IMR-90 (cell line): Measurements from ENCODE around the gene AGPAT3. TPM values are rescaled to one million over a fixed set of nuclear protein-coding genes. Genes with fewer than 3 reads are reported as not detected.

Experiments
- ATAC-seq: fragments of 200-7000 bp; cut with Tn5 transposase; 2 replicates; pipeline ENCODE4 v1.9.1; 2020; ENCODE audit warnings: low read depth, mild to moderate bottlenecking, moderate library complexity
- BruUV-seq: library from RNA; stranded (reverse); fragments of 400-500 nt; replicated peaks from 2 replicates; lab custom pipeline; 2021; lab: Mats Ljungman, UMichigan
- CTCF ChIA-PET: fragments of 300-600 bp; formaldehyde crosslinking; extraction: SDS; loops from one replicate; lab custom pipeline; 2021; ENCODE audit warnings: antibody characterized with exemption; lab: Yijun Ruan, JAX
- POLR2A ChIA-PET: fragments of 300-600 bp; sonication (Branson Sonifier 250); formaldehyde crosslinking; loops from one replicate; lab custom pipeline; 2022; ENCODE audit warnings: antibody characterized with exemption; ENCODE audit not compliant: unreplicated experiment; lab: Charles Lee
- DNase-seq: peaks from one replicate; pipeline ENCODE4 v3.0.0; 2013
- H2AFZ ChIP-seq: replicated peaks from 2 replicates; pipeline ENCODE3; 2013; ENCODE audit warnings: low read length, mild to moderate bottlenecking; ENCODE audit not compliant: poor library complexity
- H2AK5ac ChIP-seq: 2 replicates; pipeline ENCODE4 v1.6.1; 2013; ENCODE audit warnings: low read depth, low read length, inconsistent platforms
- H2AK9ac ChIP-seq: replicated peaks from 2 replicates; pipeline ENCODE3; 2013; ENCODE audit warnings: mild to moderate bottlenecking, low read depth, low read length, moderate library complexity; ENCODE audit not compliant: poor library complexity
- H2BK120ac ChIP-seq: 2 replicates; pipeline ENCODE4 v1.6.1; 2013; ENCODE audit warnings: low read depth, low read length, inconsistent platforms
- H2BK15ac ChIP-seq: 3 replicates; pipeline ENCODE4 v1.6.1; 2013; ENCODE audit warnings: low read depth, low read length, inconsistent platforms
- H2BK20ac ChIP-seq: 2 replicates; pipeline ENCODE4 v1.6.1; 2013; ENCODE audit warnings: low read depth, mild to moderate bottlenecking, inconsistent platforms, low read length, moderate library complexity
- H2BK5ac ChIP-seq: 2 replicates; pipeline ENCODE4 v1.6.1; 2013; ENCODE audit warnings: mild to moderate bottlenecking, low read depth, low read length, inconsistent platforms; ENCODE audit not compliant: poor library complexity, severe bottlenecking
- H3K14ac ChIP-seq: replicated peaks from 2 replicates; pipeline ENCODE4 v1.6.1; 2013; ENCODE audit warnings: low read depth, low read length, inconsistent platforms
- H3K18ac ChIP-seq: 2 replicates; pipeline ENCODE4 v1.6.1; 2013; ENCODE audit warnings: low read depth, low read length, control low read depth
- H3K23ac ChIP-seq: 2 replicates; pipeline ENCODE4 v1.6.1; 2013; ENCODE audit warnings: low read depth, low read length, inconsistent platforms
- H3K27ac ChIP-seq: 2 replicates; pipeline ENCODE4 v1.5.1; 2013; ENCODE audit warnings: mild to moderate bottlenecking, control low read depth, low read length; ENCODE audit not compliant: insufficient read depth
- H3K27me3 ChIP-seq: 2 replicates; pipeline ENCODE4 v1.6.1; 2013; ENCODE audit warnings: low read length; ENCODE audit not compliant: control insufficient read depth, insufficient read depth
- H3K36me3 ChIP-seq: 2 replicates; pipeline ENCODE4 v1.6.1; 2013; ENCODE audit warnings: low read length, mixed read lengths; ENCODE audit not compliant: control insufficient read depth, insufficient read depth
- H3K4ac ChIP-seq: 2 replicates; pipeline ENCODE4 v1.6.1; 2013; ENCODE audit warnings: low read depth, low read length, inconsistent platforms
- H3K4me1 ChIP-seq: 2 replicates; pipeline ENCODE4 v1.6.1; 2013; ENCODE audit warnings: low read length, mixed read lengths; ENCODE audit not compliant: control insufficient read depth, insufficient read depth
- H3K4me2 ChIP-seq: 2 replicates; pipeline ENCODE4 v1.6.1; 2013; ENCODE audit warnings: low read depth, mild to moderate bottlenecking, control low read depth, low read length, moderate library complexity
- H3K4me3 ChIP-seq: 2 replicates; pipeline ENCODE4 v1.5.1; 2013; ENCODE audit warnings: low read depth, mild to moderate bottlenecking, control low read depth, low read length, moderate library complexity; ENCODE audit not compliant: insufficient read depth
- H3K56ac ChIP-seq: 2 replicates; pipeline ENCODE4 v1.6.1; 2013; ENCODE audit warnings: low read length, inconsistent platforms; ENCODE audit not compliant: insufficient read depth; ENCODE audit errors: extremely low read depth
- H3K79me1 ChIP-seq, 2 experiments: 2 replicates each; pipeline ENCODE4 v1.6.1; 2013; ENCODE audit warnings: low read length in 2 of 2, inconsistent platforms in 1 of 2, low read depth in 1 of 2
- H3K9ac ChIP-seq: 2 replicates; pipeline ENCODE4 v1.6.1; 2013; ENCODE audit warnings: low read depth, low read length, control low read depth
- H3K9me1 ChIP-seq: 2 replicates; pipeline ENCODE4 v1.6.1; 2013; ENCODE audit warnings: low read length, inconsistent platforms; ENCODE audit not compliant: insufficient read depth
- H3K9me3 ChIP-seq: 2 replicates; pipeline ENCODE4 v1.6.1; 2013; ENCODE audit warnings: low read length; ENCODE audit not compliant: control insufficient read depth, insufficient read depth
- H4K20me1 ChIP-seq: 2 replicates; pipeline ENCODE4 v1.6.1; 2013; ENCODE audit warnings: low read length, inconsistent platforms; ENCODE audit not compliant: insufficient read depth
- H4K5ac ChIP-seq: 2 replicates; pipeline ENCODE4 v1.6.1; 2013; ENCODE audit warnings: mild to moderate bottlenecking, low read depth, low read length, control low read depth
- H4K8ac ChIP-seq, 2 experiments: 2 replicates each; pipeline ENCODE4 v1.6.1; 2013; ENCODE audit warnings: low read depth in 2 of 2, low read length in 2 of 2, control low read depth in 1 of 2, inconsistent platforms in 1 of 2
- H4K91ac ChIP-seq: 2 replicates; pipeline ENCODE4 v1.6.1; 2013; ENCODE audit warnings: low read depth, low read length, inconsistent platforms; ENCODE audit not compliant: insufficient read depth
- BHLHE40 ChIP-seq: fragments of 150-350 bp; IDR thresholded peaks from 2 replicates; pipeline ENCODE4 v1.6.1; 2016; ENCODE audit warnings: mild to moderate bottlenecking, low read depth, low read length
- CHD1 ChIP-seq: IDR thresholded peaks from 2 replicates; pipeline ENCODE4 v1.6.1; 2012; ENCODE audit warnings: low read depth, low read length, improper control_type of control experiment
- MAFK ChIP-seq: IDR thresholded peaks from 2 replicates; pipeline ENCODE4 v1.6.1; 2012; ENCODE audit warnings: low read depth, low read length, improper control_type of control experiment
- MXI1 ChIP-seq: IDR thresholded peaks from 2 replicates; pipeline ENCODE4 v1.6.1; 2012; ENCODE audit warnings: low read depth, mild to moderate bottlenecking, low read length, moderate library complexity, borderline replicate concordance
- NFE2L2 ChIP-seq: fragments of 150-350 bp; IDR thresholded peaks from 2 replicates; pipeline ENCODE4 v1.6.1; 2016; ENCODE audit warnings: low read depth, mild to moderate bottlenecking, low read length
- WGBS, 2 experiments: methylation state at CpG; one replicate each; pipeline versions ENCODE4 v1.1.5 to v1.1.7; 2013; ENCODE audit warnings: missing lambda C conversion rate in 2 of 2; ENCODE audit not compliant: insufficient read length in 1 of 2; ENCODE audit errors: extremely low coverage in 2 of 2; 5-methylcytosine and 5-hydroxymethylcytosine counted together
- dilution Hi-C: fragments of 300-500 bp; cut with HindIII; formaldehyde crosslinking; loops from one replicate; pipeline ENCODE4 v1.14.3; 2018; ENCODE audit warnings: low sequenced_read_pairs; ENCODE audit not compliant: unreplicated experiment
- in situ Hi-C: fragments of 300-500 bp; cut with MboI; formaldehyde crosslinking; loops from 3 replicates; pipeline ENCODE4 v1.14.3; 2019; ENCODE audit warnings: low sequenced_read_pairs, inconsistent platforms, mixed read lengths
- intact Hi-C: fragments of 100-400 bp; cut with micrococcal nuclease; formaldehyde crosslinking; loops from 2 replicates; pipeline ENCODE4 v1.10.0; 2022
- polyA plus RNA-seq, 3 experiments: library from polyadenylated mRNA; depleted of rRNA; stranded (reverse); fragments of >200 nt; gene quantifications; 2 replicates each; pipeline ENCODE4 v1.2.3, GENCODE V29; 2012; ENCODE audit warnings: low replicate concordance in 1 of 3
- total RNA-seq: library from RNA; depleted of rRNA; stranded (reverse); fragments of >200 nt; gene quantifications from 2 replicates; pipeline ENCODE4 v1.2.3, GENCODE V29; 2012
- TF ChIP-seq, protein P1 (sequence below): conservative IDR thresholded peaks from 2 replicates; pipeline ENCODE4 v1.5.1; 2012; ENCODE audit warnings: mild to moderate bottlenecking, low read depth, low read length, improper control_type of control experiment

AGPAT3 gene
- total and polyA plus RNA-seq, 2 of the 4 experiments (the other 2 are of a cell fraction) = 27.1 to 38.7 TPM

DNA sequence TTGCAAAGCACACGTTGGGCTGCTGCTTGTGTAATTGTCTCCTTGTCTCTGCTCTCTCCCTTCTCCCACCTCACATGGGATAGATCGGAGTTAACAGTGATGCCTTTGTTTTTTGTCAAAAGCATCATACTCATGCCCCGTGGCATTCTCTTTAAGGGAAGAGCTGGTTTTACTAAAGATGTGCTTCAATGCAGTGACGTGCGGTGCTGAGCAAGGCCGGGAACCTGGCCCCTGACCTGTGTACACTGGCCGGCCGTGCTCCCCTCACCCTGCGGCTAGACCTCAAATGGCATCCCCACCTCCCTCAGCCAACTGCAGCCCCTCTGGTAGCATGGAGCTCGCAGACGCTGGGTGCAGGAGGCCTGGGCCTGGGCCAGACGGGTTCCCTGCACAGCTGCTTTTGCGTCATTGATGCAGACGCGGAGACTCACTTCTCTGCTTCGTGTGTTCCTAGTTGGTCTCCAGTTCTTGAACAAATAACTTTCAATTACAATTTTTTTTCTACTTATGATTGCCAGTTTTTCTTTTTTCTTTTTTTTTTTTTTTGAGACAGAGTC is 19.9 kb downstream of the AGPAT3 start:
- no peak overlapping the region for H3K18ac ChIP-seq
- WGBS, 2 experiments = 72% methylated on average over 9 of the region's 16 CpGs; no CpG with 5 or more reads in 1 of the 2 experiments
- dilution Hi-C loops (no loop called here), intact Hi-C loops (no loop called here), in situ Hi-C loops (no loop called here)
- ChIA-PET CTCF (no interaction called here), POLR2A (no interaction called here)
- H2BK5ac ChIP-seq = no peak overlapping the region
- no peak overlapping the region; the same call in 1 of the 2 replicates for H3K23ac ChIP-seq
- no peak for DNase-seq
- no peaks in the 10 kb centered on the region for H3K9me3 ChIP-seq
- no peaks in the 10 kb centered on the region for H3K36me3 ChIP-seq
- H4K8ac ChIP-seq = no peak overlapping the region
- no peak overlapping the region for H2AK5ac ChIP-seq
- no peak overlapping the region for H3K4ac ChIP-seq
- peaks cover 8% of the 10 kb centered on the region; the same call in 1 of the 2 replicates for H3K4me1 ChIP-seq
- no peak overlapping the region for H3K4me2 ChIP-seq
- H2BK15ac ChIP-seq = no peak overlapping the region
- H4K20me1 ChIP-seq = peaks cover 68% of the 10 kb centered on the region
- BruUV-seq = no TSS peak
- H3K9me1 ChIP-seq = peaks cover 7% of the 10 kb centered on the region
- no peaks in the 10 kb centered on the region for H3K27me3 ChIP-seq
- no peak overlapping the region for H3K9ac ChIP-seq
- H3K14ac ChIP-seq = no peak overlapping the region
- H3K27ac ChIP-seq = no peak overlapping the region
- H3K79me1 ChIP-seq = peaks cover 33 to 79% of the 10 kb centered on the region in 2 experiments
- H2BK120ac ChIP-seq = no peak overlapping the region
- no peak for ATAC-seq
- no peak overlapping the region for H2AK9ac ChIP-seq
- no peak for TF ChIP-seq CHD1
- no peak for TF ChIP-seq MXI1
- TF ChIP-seq BHLHE40 = no peak
- TF ChIP-seq, protein P1, sequence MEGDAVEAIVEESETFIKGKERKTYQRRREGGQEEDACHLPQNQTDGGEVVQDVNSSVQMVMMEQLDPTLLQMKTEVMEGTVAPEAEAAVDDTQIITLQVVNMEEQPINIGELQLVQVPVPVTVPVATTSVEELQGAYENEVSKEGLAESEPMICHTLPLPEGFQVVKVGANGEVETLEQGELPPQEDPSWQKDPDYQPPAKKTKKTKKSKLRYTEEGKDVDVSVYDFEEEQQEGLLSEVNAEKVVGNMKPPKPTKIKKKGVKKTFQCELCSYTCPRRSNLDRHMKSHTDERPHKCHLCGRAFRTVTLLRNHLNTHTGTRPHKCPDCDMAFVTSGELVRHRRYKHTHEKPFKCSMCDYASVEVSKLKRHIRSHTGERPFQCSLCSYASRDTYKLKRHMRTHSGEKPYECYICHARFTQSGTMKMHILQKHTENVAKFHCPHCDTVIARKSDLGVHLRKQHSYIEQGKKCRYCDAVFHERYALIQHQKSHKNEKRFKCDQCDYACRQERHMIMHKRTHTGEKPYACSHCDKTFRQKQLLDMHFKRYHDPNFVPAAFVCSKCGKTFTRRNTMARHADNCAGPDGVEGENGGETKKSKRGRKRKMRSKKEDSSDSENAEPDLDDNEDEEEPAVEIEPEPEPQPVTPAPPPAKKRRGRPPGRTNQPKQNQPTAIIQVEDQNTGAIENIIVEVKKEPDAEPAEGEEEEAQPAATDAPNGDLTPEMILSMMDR = no peak
- TF ChIP-seq NFE2L2 = no peak
- no peak for TF ChIP-seq MAFK
- H2AFZ ChIP-seq = no peak overlapping the region
- no peak overlapping the region for H4K91ac ChIP-seq
- no peak overlapping the region for H2BK20ac ChIP-seq
- no peak overlapping the region for H3K56ac ChIP-seq
- no peak overlapping the region for H4K5ac ChIP-seq
- H3K4me3 ChIP-seq = no peak overlapping the region
